GM23338 (cell line): ENCODE data around the gene PSKH1. TPM values are rescaled to one million over a fixed set of nuclear protein-coding genes. Genes with fewer than 3 reads are reported as not detected.

Source experiments
- ATAC-seq: fragments of 200-7000 bp; cut with Tn5 transposase; 3 replicates; pipeline ENCODE4 v1.9.1; 2020
- DNase-seq: peaks from one replicate; pipeline ENCODE4 v3.0.0-alpha.2; 2015; ENCODE audit warnings: low spot score
- H2AFZ ChIP-seq: fragments of 200-600 bp; sonication (generic); 2 replicates; pipeline ENCODE4 v1.8.0; 2016; ENCODE audit warnings: antibody characterized with exemption, mild to moderate bottlenecking, moderate library complexity
- H3F3A ChIP-seq: fragments of 200-600 bp; sonication (generic); replicated peaks from 2 replicates; pipeline ENCODE4 v1.8.0; 2017; ENCODE audit warnings: antibody characterized with exemption, mixed run types, low read depth
- H3K27ac ChIP-seq: fragments of 200-600 bp; sonication (generic); 2 replicates; pipeline ENCODE4 v1.6.1; 2016; ENCODE audit warnings: low read depth
- H3K27me3 ChIP-seq: fragments of 200-600 bp; sonication (generic); 2 replicates; pipeline ENCODE4 v1.8.0; 2016; ENCODE audit warnings: mild to moderate bottlenecking, mixed run types, moderate library complexity; ENCODE audit not compliant: insufficient read depth
- H3K36me3 ChIP-seq: fragments of 200-600 bp; sonication (generic); 2 replicates; pipeline ENCODE4 v1.8.0; 2016; ENCODE audit warnings: mild to moderate bottlenecking; ENCODE audit not compliant: insufficient read depth
- H3K4me1 ChIP-seq: fragments of 200-600 bp; sonication (generic); 2 replicates; pipeline ENCODE4 v1.8.0; 2016; ENCODE audit warnings: mild to moderate bottlenecking, moderate library complexity; ENCODE audit not compliant: insufficient read depth
- H3K4me2 ChIP-seq: fragments of 200-600 bp; sonication (generic); 2 replicates; pipeline ENCODE4 v1.7.1; 2017; ENCODE audit warnings: mixed run types
- H3K4me3 ChIP-seq: fragments of 200-600 bp; sonication (generic); 2 replicates; pipeline ENCODE4 v1.6.1; 2016; ENCODE audit warnings: mixed run types
- H3K79me2 ChIP-seq: fragments of 200-600 bp; sonication (generic); replicated peaks from 2 replicates; pipeline ENCODE4 v1.8.0; 2017; ENCODE audit warnings: mild to moderate bottlenecking; ENCODE audit not compliant: insufficient read depth
- H3K9me2 ChIP-seq: fragments of 200-600 bp; sonication (generic); 2 replicates; pipeline ENCODE4 v1.8.0; 2017; ENCODE audit not compliant: insufficient read depth
- H4K20me1 ChIP-seq: fragments of 200-600 bp; sonication (generic); replicated peaks from 2 replicates; pipeline ENCODE4 v1.8.0; 2017; ENCODE audit warnings: mild to moderate bottlenecking; ENCODE audit not compliant: insufficient read depth
- H3K27ac Mint-ChIP-seq: 2 replicates; pipeline ENCODE4 v1.8.0; 2020; ENCODE audit warnings: inconsistent platforms, mild to moderate bottlenecking, moderate library complexity, mixed read lengths
- H3K27me3 Mint-ChIP-seq: 3 replicates; pipeline ENCODE4 v1.8.0; 2022; ENCODE audit warnings: low read depth, mild to moderate bottlenecking, moderate library complexity, mixed read lengths, inconsistent platforms; ENCODE audit not compliant: insufficient read depth, poor library complexity
- H3K36me3 Mint-ChIP-seq: 3 replicates; pipeline ENCODE4 v1.8.0; 2021; ENCODE audit warnings: low read depth, mild to moderate bottlenecking, inconsistent platforms, moderate library complexity, mixed read lengths
- H3K4me1 Mint-ChIP-seq: 3 replicates; pipeline ENCODE4 v1.8.0; 2020; ENCODE audit warnings: mild to moderate bottlenecking, inconsistent platforms, mixed read lengths
- H3K4me3 Mint-ChIP-seq: 3 replicates; pipeline ENCODE4 v1.8.0; 2021; ENCODE audit warnings: moderate library complexity, mild to moderate bottlenecking, inconsistent platforms, mixed read lengths
- H3K9me3 Mint-ChIP-seq: 3 replicates; pipeline ENCODE4 v1.8.0; 2020; ENCODE audit warnings: moderate library complexity, mild to moderate bottlenecking, inconsistent platforms, mixed read lengths
- EZH2 ChIP-seq: fragments of 200-600 bp; sonication (generic); IDR thresholded peaks from one replicate; pipeline ENCODE4 v1.8.0; 2017; ENCODE audit warnings: antibody characterized with exemption, mild to moderate bottlenecking, low read depth; ENCODE audit not compliant: unreplicated experiment
- POLR2AphosphoS5 ChIP-seq: IDR thresholded peaks from 2 replicates; pipeline ENCODE4 v1.6.1; 2016; ENCODE audit warnings: antibody characterized with exemption, low read depth
- STAT1 ChIP-seq: IDR thresholded peaks from one replicate; pipeline ENCODE4 v1.6.1; 2016; ENCODE audit warnings: antibody characterized with exemption; ENCODE audit not compliant: unreplicated experiment
- polyA plus RNA-seq: library from polyadenylated mRNA; unstranded; fragments of >200 nt; fragmentation: Nextera tagmentation; extraction: Ambion mirVana; gene quantifications from 2 replicates; pipeline ENCODE4 v1.2.1, GENCODE V29; 2016
- total RNA-seq: library from RNA; depleted of rRNA; stranded (reverse); fragments of >200 nt; shearing (Covaris generic); gene quantifications from 2 replicates; pipeline ENCODE4 v1.2.3, GENCODE V29; 2014
- TF ChIP-seq, protein P1 (sequence below), 2 experiments: fragments of 200-600 bp in 1 of 2; sonication (generic) in 1 of 2; conservative IDR thresholded peaks; 2 replicates each; pipeline versions ENCODE4 v1.5.1 to v1.6.1; 2016 to 2017; ENCODE audit warnings: antibody characterized with exemption in 2 of 2, low read depth in 2 of 2, mild to moderate bottlenecking in 2 of 2, moderate library complexity in 1 of 2
- TF ChIP-seq, protein P2 (sequence below): fragments of 250-450 bp; sonication (Bioruptor Pico); IDR thresholded peaks from 2 replicates; pipeline ENCODE4 v1.5.0; 2020; ENCODE audit warnings: mild to moderate bottlenecking, moderate library complexity

Gene PSKH1
- total and polyA plus RNA-seq, 2 experiments from 2014 or later: 14.3 to 23.9 TPM

DNA sequence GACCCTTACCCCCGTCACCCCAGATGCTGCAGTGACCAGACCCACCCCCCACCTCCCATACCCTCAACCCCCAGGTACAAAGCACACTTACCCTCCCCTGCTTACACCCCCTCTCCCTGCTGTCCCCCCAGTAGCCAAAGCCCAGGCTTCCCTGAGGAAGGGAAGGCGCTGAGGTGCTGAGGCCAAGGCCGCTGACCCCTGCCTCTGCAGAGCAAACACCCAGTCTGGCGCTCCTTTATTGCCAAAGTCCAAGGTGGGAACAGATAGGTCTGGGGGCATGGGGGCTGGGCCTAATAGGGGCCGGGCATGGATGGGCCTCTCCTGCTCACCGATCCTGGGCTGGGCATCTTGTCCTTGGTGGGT is 50.2 kb downstream of the PSKH1 start:
- Histone ChIP-seq H3K27ac (no peak overlapping the region), H3F3A (peaks cover 14% of the 10 kb centered on the region), H3K36me3 (peaks cover 8% of the 10 kb centered on the region; the same call in 1 of the 2 replicates), H2AFZ (no peak overlapping the region), H4K20me1 (peaks cover 14% of the 10 kb centered on the region), H3K9me2 (no peaks in the 10 kb centered on the region), H3K27me3 (no peaks in the 10 kb centered on the region), H3K79me2 (no peaks in the 10 kb centered on the region), H3K4me2 (no peak overlapping the region), H3K4me1 (no peaks in the 10 kb centered on the region), H3K4me3 (no peak overlapping the region)
- Mint-ChIP-seq H3K4me1 (peaks cover 4% of the 10 kb centered on the region; the same call in 2 of the 3 replicates), H3K27ac (no peak overlapping the region), H3K9me3 (no peaks in the 10 kb centered on the region), H3K27me3 (peaks cover 7% of the 10 kb centered on the region), H3K36me3 (peaks cover 29% of the 10 kb centered on the region), H3K4me3 (no peak overlapping the region)
- TF ChIP-seq, protein P1, sequence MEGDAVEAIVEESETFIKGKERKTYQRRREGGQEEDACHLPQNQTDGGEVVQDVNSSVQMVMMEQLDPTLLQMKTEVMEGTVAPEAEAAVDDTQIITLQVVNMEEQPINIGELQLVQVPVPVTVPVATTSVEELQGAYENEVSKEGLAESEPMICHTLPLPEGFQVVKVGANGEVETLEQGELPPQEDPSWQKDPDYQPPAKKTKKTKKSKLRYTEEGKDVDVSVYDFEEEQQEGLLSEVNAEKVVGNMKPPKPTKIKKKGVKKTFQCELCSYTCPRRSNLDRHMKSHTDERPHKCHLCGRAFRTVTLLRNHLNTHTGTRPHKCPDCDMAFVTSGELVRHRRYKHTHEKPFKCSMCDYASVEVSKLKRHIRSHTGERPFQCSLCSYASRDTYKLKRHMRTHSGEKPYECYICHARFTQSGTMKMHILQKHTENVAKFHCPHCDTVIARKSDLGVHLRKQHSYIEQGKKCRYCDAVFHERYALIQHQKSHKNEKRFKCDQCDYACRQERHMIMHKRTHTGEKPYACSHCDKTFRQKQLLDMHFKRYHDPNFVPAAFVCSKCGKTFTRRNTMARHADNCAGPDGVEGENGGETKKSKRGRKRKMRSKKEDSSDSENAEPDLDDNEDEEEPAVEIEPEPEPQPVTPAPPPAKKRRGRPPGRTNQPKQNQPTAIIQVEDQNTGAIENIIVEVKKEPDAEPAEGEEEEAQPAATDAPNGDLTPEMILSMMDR (conservative IDR thresholded peaks at IDR 0.05; ENCODE audit: low read depth in 2 of 2): no peak
- TF ChIP-seq EZH2: no peak
- ATAC-seq (no peak), DNase-seq (no peak)

DNA sequence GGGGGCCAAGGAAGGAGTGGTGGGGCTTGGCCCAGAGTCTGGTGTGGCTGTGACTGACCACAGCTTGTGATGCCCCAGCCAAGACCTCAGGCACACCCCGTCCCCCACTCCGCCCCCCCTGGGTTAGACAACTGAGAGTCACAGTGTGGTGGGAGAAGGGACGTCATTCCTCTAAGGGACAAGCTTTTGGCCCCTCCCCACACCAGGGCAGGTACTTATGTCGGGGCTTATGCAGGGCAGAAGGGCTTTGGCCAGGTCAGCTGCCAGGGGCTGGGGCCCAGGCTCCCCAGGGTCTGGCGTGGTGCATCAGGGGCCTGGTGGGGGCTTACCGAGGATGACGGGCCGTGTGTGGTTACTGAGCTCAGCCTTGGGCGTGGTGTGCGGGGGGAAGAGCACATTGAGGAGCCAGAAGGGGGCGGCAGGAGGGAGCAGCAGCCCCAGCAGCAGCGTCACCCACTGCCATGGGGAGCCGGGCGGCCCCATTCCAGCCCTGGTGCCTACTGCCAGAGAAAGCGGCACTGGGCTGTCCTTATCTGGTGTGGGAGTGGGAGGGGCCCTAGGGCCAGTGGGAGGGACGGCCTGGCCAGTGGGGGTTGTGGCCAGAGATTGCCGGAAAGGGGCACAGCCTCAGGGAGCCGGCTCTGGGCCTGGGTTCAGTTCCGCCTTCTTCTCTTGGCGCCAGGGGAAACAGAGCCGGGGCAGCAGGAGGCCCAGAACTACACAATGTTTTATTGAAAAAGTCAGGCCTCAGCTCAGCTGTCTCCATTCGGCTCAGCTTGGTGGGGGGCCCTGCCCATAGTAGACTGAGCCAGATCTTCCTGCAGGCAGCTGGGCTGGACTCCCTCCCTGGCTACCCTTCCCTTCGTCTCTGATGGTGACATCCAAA is 50.8 kb downstream of the PSKH1 start, which contains the start of gene LCAT:
Gene LCAT (minus strand): TSS at position 502 of the 886 bp plus-strand sequence. CDS start 19 bp downstream, at position 483.
- H3K4me1 Mint-ChIP-seq: peaks cover 4% of the 10 kb centered on the region; the same call in 2 of the 3 replicates
- peaks cover 8% of the 10 kb centered on the region for H3K27me3 Mint-ChIP-seq
- Histone ChIP-seq H3K79me2 (no peaks in the 10 kb centered on the region), H3K27ac (no peak within 1 kb of the TSS), H2AFZ (no peak within 1 kb of the TSS), H3K4me3 (no peak within 1 kb of the TSS), H3F3A (peaks cover 14% of the 10 kb centered on the region), H3K4me2 (no peak within 1 kb of the TSS), H3K36me3 (peaks cover 11% of the 10 kb centered on the region; the same call in 1 of the 2 replicates), H3K9me2 (no peaks in the 10 kb centered on the region), H3K27me3 (no peaks in the 10 kb centered on the region), H4K20me1 (peaks cover 14% of the 10 kb centered on the region), H3K4me1 (no peaks in the 10 kb centered on the region)
- no peak within 1 kb of the TSS for H3K27ac Mint-ChIP-seq
- TF ChIP-seq POLR2AphosphoS5 (peak; percentile 29; the same call in 1 of the 2 replicates), STAT1 (no peak), EZH2 (no peak)
- TF ChIP-seq, protein P1 (conservative IDR thresholded peaks at IDR 0.05; ENCODE audit: low read depth in 2 of 2): peak; percentile 32 to 53
- TF ChIP-seq, protein P2, sequence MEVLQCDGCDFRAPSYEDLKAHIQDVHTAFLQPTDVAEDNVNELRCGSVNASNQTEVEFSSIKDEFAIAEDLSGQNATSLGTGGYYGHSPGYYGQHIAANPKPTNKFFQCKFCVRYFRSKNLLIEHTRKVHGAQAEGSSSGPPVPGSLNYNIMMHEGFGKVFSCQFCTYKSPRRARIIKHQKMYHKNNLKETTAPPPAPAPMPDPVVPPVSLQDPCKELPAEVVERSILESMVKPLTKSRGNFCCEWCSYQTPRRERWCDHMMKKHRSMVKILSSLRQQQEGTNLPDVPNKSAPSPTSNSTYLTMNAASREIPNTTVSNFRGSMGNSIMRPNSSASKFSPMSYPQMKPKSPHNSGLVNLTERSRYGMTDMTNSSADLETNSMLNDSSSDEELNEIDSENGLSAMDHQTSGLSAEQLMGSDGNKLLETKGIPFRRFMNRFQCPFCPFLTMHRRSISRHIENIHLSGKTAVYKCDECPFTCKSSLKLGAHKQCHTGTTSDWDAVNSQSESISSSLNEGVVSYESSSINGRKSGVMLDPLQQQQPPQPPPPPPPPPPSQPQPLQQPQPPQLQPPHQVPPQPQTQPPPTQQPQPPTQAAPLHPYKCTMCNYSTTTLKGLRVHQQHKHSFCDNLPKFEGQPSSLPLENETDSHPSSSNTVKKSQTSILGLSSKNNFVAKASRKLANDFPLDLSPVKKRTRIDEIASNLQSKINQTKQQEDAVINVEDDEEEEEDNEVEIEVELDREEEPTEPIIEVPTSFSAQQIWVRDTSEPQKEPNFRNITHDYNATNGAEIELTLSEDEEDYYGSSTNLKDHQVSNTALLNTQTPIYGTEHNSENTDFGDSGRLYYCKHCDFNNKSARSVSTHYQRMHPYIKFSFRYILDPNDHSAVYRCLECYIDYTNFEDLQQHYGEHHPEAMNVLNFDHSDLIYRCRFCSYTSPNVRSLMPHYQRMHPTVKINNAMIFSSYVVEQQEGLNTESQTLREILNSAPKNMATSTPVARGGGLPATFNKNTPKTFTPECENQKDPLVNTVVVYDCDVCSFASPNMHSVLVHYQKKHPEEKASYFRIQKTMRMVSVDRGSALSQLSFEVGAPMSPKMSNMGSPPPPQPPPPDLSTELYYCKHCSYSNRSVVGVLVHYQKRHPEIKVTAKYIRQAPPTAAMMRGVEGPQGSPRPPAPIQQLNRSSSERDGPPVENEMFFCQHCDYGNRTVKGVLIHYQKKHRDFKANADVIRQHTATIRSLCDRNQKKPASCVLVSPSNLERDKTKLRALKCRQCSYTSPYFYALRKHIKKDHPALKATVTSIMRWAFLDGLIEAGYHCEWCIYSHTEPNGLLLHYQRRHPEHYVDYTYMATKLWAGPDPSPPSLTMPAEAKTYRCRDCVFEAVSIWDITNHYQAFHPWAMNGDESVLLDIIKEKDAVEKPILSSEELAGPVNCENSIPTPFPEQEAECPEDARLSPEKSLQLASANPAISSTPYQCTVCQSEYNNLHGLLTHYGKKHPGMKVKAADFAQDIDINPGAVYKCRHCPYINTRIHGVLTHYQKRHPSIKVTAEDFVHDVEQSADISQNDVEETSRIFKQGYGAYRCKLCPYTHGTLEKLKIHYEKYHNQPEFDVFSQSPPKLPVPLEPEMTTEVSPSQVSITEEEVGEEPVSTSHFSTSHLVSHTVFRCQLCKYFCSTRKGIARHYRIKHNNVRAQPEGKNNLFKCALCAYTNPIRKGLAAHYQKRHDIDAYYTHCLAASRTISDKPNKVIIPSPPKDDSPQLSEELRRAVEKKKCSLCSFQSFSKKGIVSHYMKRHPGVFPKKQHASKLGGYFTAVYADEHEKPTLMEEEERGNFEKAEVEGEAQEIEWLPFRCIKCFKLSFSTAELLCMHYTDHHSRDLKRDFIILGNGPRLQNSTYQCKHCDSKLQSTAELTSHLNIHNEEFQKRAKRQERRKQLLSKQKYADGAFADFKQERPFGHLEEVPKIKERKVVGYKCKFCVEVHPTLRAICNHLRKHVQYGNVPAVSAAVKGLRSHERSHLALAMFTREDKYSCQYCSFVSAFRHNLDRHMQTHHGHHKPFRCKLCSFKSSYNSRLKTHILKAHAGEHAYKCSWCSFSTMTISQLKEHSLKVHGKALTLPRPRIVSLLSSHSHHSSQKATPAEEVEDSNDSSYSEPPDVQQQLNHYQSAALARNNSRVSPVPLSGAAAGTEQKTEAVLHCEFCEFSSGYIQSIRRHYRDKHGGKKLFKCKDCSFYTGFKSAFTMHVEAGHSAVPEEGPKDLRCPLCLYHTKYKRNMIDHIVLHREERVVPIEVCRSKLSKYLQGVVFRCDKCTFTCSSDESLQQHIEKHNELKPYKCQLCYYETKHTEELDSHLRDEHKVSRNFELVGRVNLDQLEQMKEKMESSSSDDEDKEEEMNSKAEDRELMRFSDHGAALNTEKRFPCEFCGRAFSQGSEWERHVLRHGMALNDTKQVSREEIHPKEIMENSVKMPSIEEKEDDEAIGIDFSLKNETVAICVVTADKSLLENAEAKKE (CRISPR knock-in tag): no peak
- DNase-seq (no peak), ATAC-seq (peak; percentile 37)
- no peaks in the 10 kb centered on the region for H3K9me3 Mint-ChIP-seq
- H3K4me3 Mint-ChIP-seq: no peak within 1 kb of the TSS
- H3K36me3 Mint-ChIP-seq: peaks cover 31% of the 10 kb centered on the region
